Activated CD4-positive, alpha-beta T cell treated with anti-CD3 and anti-CD28 coated beads, Interleukin-2, amount 50 U/mL, for 1 hour (primary cell): ENCODE data around the gene GLMP.
A peak's percentile ranks its signal among the peaks of the same experiment; 100 is the strongest.

Source experiments
- DNase-seq: peaks from one replicate; pipeline ENCODE4 v3.0.0-alpha.2; 2020

Gene GLMP

DNA sequence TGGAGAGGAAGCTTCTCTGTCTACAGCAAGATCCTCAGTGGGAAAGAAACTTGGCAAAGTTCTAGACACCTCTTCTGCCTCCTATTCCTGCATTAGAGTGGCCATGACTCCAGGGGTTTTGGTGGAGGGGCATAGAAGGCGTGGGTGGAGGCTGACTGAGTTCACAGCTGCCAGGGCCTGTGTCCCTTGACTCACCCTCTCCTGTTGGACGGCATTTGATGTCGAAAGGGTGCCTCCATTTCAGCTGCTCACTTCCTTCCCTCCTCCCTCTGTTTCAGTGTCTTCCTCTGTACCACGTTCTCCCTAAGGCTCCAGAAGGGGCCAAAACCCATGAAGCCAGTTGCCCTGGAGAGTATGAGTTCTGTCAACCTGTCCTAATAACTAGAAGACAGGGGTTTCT lies 10.7 kb downstream of the GLMP start:
- DNase-seq: no peak

DNA sequence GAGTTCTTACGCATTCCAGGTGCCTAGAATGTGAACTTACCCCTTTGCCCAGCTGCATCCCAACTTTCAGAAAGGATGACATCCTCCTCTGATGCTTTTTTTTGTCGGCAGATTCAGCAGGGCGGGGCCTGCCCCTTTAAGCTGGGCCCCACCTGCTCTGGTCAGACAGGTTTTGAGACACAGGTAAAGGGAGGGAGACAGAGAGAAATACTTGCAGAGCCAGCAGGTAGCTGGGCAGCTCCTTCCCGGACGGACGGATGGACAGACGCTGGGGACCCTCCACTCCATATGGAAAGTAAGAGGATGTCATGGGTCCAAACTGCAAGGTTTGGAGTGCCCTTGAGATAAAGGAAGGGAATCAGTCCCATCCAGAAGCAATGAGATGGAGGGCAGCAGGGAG lies 11.4 kb downstream of the GLMP start, which contains the start of gene TMEM79:
Gene TMEM79, plus strand, starts transcription at position 214 of the 400 bp plus-strand sequence. CDS start 902 bp downstream, outside the sequence.
- no peak for DNase-seq

DNA sequence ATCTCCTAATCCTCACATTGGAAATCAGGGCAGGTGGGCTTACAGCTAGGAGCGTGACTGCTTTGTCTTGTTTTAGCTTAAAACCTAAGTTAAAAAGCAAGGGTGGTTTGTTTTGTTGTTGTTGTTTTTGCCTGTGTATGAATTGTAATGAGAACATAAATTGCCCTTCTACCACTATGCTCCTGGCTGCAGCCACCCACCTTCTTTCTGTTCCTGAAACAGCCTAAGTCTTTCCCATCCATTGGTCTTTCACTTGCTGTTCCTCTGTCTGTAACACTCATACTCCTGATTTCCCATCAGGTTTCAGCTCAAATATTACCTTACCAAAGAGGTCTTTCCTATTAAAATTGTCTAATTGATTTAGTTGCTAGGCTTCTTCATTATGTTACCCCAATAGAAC lies 12.0 kb downstream of the GLMP start:
- no peak for DNase-seq

DNA sequence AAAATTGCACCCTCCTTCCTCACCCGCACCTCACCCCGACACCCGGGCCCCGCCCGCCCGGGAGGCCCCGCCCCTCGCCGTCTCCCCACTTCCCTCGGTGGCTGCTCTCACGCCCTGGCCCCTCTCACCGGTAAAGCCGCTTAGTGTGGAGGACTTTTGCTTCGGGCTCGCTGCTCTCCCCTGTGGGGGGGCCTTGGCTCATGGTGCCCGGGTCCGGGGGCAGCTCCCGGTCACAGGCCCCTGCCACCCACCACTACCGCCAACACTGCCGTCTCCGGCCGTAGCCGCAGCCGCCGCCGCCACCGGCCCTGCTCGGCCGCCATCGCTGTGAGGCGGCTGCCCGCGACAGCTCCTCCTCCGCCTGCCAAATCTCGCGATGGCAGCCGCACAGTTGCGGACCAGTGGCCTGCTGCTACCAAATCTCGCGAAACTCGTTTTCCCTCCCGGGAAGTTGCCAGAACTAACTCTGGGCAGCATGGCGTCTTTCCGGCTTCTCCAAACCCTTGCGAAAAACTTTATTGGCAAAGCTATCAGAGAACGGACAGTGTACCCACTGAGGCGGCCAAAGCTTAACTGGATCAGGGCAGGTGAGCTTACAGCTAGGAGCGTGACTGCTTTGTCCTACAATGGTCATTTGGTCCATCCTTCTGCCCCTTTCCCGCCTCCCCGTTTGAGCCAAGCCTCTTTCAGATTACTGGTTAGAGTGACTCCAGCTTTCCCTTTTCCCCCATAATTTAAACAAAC lies 12.8 kb downstream of the GLMP start, which contains the start of gene SMG5:
Gene SMG5, minus strand, starts transcription at position 347 of the 744 bp plus-strand sequence. Its CDS starts 145 bp downstream, at position 202.
- DNase-seq: peak; percentile 94

DNA sequence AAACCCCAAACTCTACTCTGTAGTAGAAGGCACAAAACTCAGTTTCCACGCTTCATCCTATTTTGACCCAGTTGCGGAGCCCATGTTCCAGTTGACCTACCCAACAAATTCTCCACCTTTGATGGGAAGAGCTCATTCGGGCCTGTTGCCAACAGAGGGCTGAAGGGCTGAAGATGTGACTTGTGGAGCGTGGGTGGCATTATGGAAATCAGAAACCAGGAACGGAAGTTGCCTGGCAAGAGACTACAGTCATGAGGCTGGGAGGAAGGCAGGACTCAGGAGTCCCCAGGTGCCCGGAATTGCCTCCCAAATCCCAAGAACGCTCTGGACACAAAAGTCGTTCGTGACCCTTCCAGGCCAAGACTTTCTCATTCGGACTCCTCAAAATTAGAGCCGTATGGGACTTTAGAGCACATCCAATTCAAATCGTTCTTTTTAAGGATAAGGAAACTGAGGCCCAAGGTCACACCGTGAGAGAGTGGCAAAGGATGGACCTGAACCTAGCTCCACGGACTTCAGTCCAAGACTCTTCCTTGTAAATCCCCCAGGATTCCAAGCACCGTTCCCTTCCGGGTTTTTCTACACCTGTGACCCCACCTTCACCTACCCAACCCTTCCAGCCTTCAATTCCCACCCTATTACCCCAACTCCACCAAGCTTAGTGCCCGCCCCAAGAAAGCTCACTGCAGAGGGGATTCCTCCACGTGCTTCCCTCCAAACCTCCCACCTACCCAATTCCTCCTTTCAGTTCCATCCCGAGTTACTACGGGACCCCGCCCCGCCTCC lies 13.6 kb downstream of the GLMP start:
- DNase-seq: no peak

DNA sequence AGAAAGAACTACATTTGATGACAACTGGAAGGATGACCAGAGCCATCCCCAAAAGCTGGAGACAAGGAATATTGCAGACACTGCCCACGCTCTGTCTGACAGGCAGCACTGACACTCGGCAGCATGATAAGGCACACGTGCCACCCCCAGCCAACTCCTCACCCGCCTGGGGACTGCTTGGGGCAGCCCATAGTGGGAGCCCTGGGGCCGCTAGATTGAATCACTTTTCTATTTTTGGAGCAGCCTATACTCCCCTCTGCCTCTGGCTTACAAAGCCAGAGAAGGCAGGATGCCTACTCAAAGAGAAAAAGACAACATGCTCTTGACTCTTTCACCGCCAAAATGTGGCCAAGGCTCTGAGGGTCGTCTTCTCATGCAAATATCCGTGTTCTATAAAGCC lies 14.2 kb downstream of the GLMP start:
- no peak for DNase-seq

DNA sequence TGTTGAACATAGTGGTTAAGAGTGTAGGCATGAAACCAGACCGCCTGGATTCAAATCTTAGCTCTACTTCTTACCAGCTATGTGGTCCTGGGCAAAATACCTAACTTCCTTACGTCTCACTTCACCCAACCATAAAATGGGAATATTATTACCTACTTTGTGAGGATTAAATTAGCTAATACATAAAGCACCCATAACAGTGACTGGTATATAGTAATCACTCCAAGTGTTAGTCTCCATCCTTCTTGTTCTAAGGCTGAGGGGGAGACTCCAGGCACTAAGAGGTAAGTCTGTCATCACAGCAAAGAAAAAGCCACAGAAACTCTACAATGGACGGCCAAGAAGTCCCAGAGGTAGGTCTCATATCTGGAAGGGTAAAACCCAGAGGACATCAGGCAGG lies 15.6 kb downstream of the GLMP start:
- DNase-seq: no peak

DNA sequence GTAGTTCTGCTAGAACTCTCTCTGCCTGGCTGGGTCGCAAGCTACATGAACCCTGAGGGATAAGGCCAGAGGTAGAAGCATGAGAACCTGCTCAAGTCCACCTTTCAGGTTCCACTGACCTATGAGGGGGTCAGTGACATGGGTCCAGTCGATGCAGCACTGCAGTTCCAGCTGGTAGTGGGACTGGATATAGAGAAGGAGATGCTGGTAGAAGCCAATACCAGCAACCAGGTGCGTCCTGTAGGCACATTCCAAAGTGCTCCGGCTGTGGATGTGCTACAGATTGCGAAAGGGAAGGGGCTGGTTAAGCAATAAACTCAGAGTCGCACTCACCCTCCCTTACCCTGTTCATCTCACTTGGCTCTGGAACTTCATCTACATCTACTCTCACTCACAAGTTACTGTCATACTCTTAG lies 18.5 kb downstream of the GLMP start:
- DNase-seq: no peak

DNA sequence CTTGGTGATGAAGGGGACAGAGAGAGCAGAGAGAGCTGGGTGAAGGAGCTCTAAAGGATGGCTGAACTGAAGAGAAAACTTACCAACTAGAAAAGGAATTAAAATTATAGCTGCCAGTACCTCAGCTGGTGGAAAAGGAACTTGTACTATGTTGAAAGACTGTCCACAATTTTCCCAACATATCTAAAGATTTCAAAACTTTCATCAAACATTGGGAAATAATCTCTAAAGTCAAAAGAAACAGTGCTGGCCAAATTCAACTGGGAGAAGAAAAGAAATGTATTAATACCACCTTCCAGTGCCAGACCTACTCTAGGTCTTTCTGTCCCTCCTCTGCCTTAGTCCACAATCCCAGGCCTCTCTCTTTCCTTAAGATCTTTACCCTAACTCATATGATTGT lies 18.9 kb downstream of the GLMP start:
- DNase-seq: no peak

DNA sequence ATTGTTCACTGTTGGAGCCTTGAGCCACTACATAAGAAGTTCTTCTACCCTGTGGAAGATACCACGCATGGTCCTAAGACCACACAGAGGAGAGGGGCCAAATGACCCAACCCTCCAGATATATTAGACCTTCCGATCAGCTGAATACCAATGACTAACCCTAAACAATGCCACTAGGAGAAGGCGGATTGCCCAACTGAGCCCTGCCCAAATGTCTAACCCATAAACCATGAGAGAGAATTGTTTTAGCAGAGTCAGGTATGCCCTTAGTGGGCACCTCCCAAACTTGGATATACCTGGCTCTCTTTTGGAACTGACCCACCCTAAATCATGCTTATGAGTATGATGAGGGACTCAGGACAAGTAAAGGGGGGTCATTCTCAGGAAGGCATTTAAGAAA lies 25.2 kb downstream of the GLMP start:
- no peak for DNase-seq

DNA sequence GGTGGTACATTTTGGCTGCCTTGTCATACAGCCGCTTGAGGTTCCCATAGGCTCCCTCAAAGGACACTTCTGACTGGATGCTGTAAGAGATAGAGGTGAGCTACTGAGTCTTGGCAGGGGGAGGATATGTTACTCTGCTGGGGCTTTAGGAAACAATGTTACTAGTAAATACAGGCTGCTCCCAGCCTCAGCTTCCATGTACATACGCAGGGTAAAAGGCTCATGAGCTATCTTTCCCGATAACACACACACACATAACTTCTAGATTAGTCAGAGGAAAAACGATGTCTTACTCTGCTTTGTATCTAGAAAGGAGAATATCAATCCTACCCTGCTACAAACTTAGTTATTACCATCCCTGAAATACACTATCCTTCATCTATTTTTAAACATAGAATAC lies 27.1 kb downstream of the GLMP start:
- no peak for DNase-seq

DNA sequence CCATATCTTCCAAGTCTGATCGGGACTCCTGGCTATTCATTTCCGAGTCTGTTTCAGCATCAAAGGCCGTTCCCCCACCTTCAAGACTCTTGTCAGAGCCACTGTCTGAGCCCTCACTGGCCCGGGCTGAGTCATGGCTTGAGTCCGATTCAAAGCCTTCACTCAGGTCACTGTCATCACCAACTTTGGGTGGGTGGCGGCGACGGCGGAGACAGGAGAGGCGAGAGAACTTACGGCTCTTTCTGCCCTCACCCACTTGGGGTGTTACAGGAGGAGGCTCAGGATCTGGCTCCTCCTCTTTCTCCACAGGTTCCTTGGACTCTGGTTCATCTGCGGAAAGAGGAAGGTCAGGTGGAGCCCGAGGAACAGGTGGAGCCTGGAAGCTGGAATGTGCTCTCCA lies 29.4 kb downstream of the GLMP start:
- DNase-seq: no peak

DNA sequence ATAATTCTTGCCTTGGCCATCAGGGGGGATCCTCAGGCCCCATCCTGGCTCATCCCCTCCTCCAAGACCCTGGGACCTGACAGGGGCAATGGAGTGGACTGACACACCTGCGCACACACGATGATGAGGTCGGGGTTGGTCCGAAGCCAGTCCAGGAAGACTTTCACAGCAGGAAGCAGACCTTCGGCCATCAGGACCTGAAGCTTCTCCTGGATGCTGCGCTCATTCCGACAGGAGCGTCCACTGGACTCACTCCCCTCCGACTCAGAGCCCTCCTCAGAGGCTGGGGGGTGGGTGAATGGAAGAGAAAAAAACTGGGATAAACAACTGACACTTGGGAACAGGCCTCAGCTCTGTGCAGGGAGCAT lies 32.2 kb downstream of the GLMP start:
- no peak for DNase-seq

DNA sequence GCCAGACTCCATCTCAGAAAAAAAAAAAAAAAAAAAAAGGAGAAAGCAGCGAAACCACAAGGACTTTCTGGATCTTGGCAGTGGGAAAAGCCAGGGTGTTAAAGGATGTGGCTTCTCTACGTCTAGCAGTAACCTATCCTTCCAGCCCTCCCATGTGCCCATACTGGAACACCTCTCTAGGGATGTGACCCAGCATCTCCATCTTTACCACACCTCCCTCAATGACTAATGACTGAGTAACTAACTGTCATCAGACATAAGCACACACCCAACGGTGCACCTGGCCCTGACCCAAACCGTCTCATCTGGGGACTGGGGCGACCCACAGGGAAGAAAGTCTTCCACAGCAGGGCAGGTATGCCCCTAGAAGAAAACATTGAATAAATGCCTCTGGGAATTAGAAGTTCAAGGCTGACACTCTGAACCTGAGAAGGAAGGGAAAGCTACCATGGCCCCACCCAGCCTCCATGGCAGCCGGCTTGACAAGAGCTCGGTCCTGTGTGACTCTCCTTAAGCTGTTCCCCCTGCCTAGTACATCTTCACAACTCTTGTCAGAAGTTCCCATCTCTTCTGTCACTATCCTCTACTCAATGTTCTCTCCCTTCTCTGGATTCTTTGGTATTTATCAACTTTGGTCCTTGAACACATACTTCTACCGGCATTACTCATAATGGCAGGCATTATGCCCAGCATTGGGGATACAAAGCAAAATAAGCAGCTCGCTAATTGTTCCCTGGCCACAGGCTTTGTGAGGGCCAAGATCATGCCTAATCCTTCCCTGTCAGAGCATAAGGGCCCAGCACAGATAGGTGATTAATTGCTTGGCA lies 32.8 kb downstream of the GLMP start:
- DNase-seq: no peak

DNA sequence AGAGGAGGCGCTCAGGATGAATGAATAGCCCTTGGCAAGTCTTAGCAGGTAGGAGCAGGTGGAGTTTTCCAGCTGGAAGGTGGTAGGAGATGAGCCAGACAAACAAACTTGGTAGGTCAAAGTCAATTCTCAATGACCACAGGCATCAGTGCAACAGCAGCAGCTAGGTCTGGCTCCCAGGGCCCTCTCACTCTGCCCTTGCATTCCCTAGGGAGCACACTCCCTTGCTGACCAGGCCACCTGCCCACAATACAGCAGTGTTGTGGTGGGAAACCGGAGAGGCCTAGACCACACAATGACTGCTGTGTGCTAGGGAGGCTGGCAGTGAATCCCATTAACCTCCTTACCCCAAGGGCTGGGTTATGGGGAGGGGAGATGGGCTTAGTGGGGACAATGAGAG lies 34.6 kb downstream of the GLMP start:
- no peak for DNase-seq

DNA sequence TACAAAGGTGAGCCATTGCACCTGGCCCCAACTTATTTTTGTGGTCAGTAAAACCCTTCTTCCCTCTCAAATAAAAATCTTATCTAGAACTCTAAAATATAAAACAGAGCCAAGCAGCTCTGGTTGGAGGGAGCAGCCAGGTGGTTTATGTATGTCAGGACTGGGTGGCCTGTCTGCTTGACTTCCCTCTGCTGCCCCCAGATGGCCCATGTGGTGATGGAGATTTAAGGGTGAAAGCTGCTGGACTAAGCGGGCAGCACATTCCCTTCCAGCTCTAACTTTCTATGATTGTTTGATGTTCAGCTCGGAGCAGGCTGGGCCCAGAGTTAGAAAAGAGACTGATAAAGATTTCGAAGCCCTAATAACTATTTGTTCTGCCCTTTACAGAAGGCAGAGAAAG lies 35.7 kb downstream of the GLMP start:
- DNase-seq: no peak

DNA sequence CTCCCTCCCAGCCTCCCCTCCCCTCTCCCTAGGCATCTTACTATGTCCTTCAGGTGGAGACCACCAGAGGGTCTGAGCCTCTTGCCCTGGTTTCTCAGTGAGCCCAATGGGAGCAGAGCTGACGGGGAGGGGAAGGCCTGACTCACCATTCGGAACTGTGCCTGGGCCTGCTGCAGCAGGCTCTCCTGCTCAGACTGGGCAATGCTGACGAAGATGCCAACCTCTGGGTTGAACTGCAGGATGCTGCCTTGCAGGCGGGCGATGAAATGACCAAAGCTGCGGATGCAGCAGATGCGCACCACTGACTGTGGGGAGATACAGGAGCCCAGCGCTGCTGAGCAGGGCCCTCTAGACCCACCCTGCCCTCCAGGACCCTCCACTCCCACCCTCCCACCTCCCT lies 36.6 kb downstream of the GLMP start:
- DNase-seq: no peak

DNA sequence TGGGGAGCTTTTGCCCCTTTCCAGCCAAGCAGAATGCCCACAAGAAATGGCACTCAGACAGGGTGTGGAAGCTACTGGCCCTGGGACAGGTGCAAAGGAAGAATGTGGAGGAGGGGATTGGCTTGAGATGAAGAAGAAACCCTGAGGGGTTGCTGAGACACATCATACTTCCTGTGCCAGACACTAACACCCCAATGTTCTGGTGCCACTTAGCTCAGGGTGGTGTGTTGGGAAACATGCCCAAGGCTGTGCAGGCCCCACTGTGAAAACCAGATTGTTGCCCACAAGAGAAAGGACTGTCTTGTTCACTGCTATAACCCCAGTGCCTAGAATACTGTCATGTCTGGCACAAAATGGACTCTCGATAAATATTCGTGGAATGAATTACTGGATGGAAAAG lies 37.8 kb downstream of the GLMP start:
- DNase-seq: no peak

DNA sequence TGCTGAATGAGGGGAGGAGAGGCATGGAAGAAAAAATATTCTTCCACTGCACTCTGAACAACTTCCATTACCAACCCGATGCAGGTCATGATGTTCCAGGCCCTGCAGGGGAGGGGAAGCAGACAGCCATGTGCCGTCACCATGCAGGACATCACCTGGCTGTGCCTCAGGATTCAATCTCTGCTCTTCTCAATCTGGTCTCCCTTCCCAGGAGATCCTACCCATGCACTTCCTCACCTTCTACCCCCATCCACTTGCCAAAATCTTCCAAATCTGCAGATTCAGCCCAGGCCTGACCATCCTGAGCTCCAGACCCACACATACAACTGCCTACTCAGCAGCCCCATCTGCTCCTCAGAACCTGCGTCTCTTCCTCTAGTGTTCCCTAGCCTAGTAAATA lies 41.8 kb downstream of the GLMP start:
- no peak for DNase-seq

DNA sequence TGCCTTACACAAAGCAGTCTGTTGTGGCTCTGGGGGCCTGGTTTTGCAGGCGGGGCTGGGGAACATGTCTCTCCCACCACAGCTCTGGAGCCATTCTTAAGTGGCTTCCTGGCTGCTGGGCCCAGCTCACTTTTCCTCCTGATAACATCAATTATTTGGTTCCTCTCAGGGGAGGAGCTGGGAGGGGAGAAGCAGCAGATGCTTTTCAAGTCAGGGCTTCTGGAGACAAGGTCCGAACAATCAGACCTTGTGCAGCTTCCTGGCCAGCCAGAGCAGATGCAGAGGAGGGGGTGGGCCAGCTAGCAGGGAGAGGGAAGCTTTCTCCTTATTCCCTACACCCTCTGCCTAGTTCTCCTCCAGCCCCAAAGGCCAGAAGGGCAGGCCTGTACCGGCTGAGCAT lies 44.0 kb downstream of the GLMP start:
- DNase-seq: no peak

DNA sequence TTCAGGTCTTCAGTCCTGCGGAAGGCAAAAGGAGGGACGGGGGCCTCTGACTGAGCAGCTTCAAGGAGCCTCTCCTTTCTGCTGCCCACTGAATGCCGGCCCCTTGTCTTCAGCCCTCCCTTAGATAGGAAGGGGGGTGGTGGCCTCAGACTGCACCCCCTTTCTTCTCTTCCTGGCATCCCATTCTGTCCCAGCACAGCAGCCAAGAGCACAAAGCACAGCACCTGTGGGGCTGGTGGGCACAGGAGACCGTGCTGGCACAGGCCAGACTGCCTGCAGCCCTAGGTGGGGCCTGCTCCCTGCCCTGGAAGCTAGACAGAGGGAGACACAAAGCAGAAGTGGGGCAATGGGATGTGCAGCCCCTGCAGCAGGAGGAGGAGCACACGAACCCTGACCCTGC lies 45.9 kb downstream of the GLMP start:
- no peak for DNase-seq

DNA sequence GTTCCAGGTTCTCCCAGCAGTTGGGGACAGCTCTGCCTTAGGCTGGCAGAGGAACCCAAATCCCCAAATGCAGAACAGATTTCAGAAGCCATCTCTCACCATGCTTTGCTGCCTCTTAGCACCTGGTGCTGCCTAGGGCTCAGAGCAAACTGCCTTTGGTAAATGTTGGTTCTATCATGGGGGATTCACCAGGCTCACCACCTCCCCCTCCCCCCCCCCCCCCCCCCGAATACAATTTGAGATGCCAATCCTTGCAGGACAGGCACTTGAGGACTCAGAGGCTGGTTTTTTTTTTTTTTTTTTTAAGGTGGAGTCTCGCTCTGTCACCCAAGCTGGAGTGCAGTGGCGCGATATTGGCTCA lies 47.2 kb downstream of the GLMP start:
- DNase-seq: no peak

DNA sequence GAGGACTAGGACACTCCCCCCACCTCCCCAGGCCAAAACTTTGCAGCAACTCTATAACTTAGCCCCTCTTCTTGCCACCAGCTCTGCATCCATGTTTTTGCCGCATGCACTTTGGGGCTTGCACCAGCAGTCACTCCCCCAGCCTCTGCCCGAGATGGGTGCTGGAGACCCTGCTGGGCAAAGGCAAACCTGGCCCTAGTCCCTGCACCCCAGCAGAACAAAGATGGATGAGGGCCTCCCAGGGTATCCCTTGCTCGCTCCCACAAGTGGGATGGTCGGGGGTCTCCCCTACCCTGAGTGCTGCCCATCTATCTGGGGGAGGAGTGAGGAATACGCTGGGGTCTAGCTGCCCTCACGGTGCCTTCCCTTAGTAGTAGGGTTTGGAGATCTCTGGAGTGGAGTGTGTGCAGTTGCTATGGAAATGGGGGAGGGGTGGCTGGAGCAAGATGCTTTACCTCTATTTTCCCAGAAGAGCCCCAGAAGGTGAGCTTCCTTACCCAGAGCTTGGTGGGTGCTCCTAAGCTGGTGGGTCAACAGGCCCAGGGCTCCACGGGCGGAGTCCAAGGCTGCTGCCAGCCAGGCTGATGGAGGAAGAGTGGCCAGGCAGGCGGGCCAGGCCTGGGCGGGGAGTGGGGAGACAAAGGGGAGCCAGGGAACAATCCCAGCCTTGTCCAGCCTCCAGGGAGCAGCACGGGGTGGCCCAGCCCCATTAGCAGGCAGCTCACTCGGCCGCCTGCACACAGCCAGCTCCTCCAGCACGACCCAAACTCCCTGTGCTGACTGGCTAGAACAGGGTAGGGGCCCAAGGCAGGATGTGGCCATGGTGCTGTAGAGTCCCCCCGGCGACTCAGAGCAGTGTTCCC lies 47.8 kb downstream of the GLMP start, which contains the start of gene PAQR6:
Gene PAQR6, minus strand, starts transcription at position 597 of the 863 bp plus-strand sequence. CDS start 1,325 bp downstream, outside the sequence.
- no peak for DNase-seq
